Measurements from ENCODE around the gene WWC2.

The WWC2 gene

GRCh38 chr4:183354219-183354618 lies 255.2 kb downstream of the WWC2 start:
- DNase-seq (ENCODE audit: low spot score) = no peak

DNA sequence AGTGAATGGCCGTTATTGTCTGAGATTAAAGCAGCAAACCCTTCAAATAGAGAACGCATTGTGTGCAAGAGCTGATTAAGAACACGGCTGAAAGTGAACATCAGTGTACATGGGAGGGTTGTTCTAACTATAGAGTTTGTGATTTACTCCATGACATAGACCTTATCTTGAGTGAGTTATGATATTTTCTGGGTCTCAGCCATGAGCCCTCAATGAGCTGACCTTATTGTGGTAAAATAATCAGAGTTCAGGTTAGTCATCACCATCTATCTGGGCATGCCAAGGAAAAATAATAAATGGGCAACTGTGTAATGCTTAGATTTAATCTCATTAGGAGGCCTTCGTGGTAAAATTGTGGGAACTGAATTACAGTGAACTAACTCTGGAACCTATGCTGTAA lies 256.3 kb downstream of the WWC2 start:
- no peak for DNase-seq (ENCODE audit: low spot score)

GRCh38 chr4:183356173-183356830 lies 257.2 kb downstream of the WWC2 start:
- no peak for DNase-seq (ENCODE audit: low spot score)

GRCh38 chr4:183356931-183357675 lies 258.0 kb downstream of the WWC2 start:
- DNase-seq (ENCODE audit: low spot score) = no peak

- DNase-seq (ENCODE audit: low spot score) = no peak
Observed at GRCh38 chr4:183358215-183358755, 259.2 kb downstream of the WWC2 start.

DNA sequence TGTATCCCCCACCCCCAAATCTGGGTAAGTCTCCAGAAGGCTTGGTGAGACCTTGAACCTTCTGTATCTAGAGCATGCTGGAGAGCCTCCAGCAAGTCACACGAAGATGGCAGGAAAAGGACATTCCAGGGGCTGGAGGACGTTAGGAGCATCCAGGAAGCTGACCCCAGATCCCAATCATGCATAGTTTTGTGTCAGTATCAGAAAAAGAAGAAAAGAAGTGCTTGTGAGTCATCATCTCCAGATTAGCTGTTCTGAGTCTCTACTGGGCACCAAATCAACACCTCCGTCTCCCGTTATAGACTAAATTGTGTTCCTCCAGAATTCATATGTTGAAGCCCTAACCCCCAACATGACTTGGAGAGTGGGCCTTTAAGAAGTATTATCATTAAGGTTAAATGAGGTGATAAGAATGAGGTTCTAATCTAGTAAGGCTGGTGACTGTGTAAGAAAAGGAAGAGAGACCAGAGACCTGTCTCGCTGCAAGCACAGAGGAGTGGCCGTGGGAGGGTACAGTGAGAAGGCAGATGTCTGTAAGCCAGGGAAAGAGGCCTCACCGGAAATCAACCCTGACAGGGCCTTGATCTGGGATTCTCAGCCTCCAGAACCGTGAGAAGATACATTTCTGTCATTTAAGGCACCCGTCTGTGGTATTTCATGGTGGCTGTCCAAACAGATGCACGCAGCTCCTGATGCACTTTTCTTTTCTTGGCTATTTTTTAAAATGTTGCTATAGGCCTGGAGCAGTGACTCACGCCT lies 261.3 kb downstream of the WWC2 start:
- DNase-seq (ENCODE audit: low spot score) = no peak

DNA sequence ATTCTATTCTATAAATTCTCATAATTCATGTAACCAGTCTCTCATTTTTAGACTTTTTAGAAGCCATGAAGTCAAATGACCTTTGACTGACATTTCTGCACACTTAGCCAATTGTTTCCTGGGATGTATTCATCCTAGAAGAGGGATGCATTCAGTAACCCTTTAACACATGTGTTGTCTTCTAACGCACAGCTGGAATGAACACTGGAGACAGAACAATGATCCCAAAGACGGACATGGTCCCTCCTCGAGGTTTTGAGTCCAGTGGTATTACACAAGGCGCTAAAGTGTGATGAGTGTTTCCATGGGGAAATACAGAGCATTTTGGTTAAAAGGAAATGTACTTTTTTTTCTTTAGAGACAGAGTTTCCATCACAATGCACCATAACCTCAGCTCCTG lies 263.0 kb downstream of the WWC2 start:
- no peak for DNase-seq (ENCODE audit: low spot score)

GRCh38 chr4:183362916-183363542 lies 264.0 kb downstream of the WWC2 start:
- no peak for DNase-seq (ENCODE audit: low spot score)

- DNase-seq (ENCODE audit: low spot score) = no peak
Observed at GRCh38 chr4:183364025-183364424, 265.0 kb downstream of the WWC2 start.

GRCh38 chr4:183366206-183366835 lies 267.3 kb downstream of the WWC2 start:
- DNase-seq (ENCODE audit: low spot score) = no peak

- DNase-seq (ENCODE audit: low spot score) = no peak
Observed at GRCh38 chr4:183369073-183369472, 270.0 kb downstream of the WWC2 start.
